Glutamatergic neuron (in vitro differentiated cells): ENCODE measurements around the gene RITA1. TPM values are rescaled to one million over a fixed set of nuclear protein-coding genes. Genes with fewer than 3 reads are reported as not detected.

Experiments
- DNase-seq: peaks from one replicate; pipeline ENCODE4 v3.0.0; 2022
- H3K27ac Mint-ChIP-seq: one replicate; pipeline ENCODE4 v1.8.0; 2020; ENCODE audit warnings: mild to moderate bottlenecking, mixed read lengths, inconsistent platforms; ENCODE audit not compliant: unreplicated experiment
- H3K27me3 Mint-ChIP-seq: one replicate; pipeline ENCODE4 v1.8.0; 2020; ENCODE audit warnings: mild to moderate bottlenecking, moderate library complexity, mixed read lengths, inconsistent platforms; ENCODE audit not compliant: unreplicated experiment
- H3K36me3 Mint-ChIP-seq: one replicate; pipeline ENCODE4 v1.8.0; 2020; ENCODE audit warnings: mild to moderate bottlenecking, mixed read lengths, inconsistent platforms; ENCODE audit not compliant: unreplicated experiment
- H3K4me1 Mint-ChIP-seq: one replicate; pipeline ENCODE4 v1.8.0; 2020; ENCODE audit warnings: mild to moderate bottlenecking, low read depth, mixed read lengths, inconsistent platforms; ENCODE audit not compliant: unreplicated experiment
- H3K4me3 Mint-ChIP-seq: one replicate; pipeline ENCODE4 v1.8.0; 2020; ENCODE audit warnings: mild to moderate bottlenecking, mixed read lengths, inconsistent platforms; ENCODE audit not compliant: unreplicated experiment
- H3K9me3 Mint-ChIP-seq: one replicate; pipeline ENCODE4 v1.8.0; 2020; ENCODE audit warnings: mild to moderate bottlenecking, moderate library complexity, mixed read lengths, inconsistent platforms; ENCODE audit not compliant: unreplicated experiment
- total RNA-seq: library from RNA; stranded (reverse); fragmentation: NEBNext Ultra II Directional; extraction: Animal tissue kit (Norgen Biotek cat#: 25700); gene quantifications from one replicate; pipeline ENCODE4 v1.2.1, GENCODE V29; 2021; ENCODE audit not compliant: unreplicated experiment
- TF ChIP-seq, protein P1 (sequence below): fragments of 200-600 bp; sonication (generic); IDR thresholded peaks from one replicate; pipeline ENCODE4 v1.5.0; 2021; ENCODE audit not compliant: partially characterized antibody, unreplicated experiment

The RITA1 gene
- total RNA-seq, 1 donor from 2014 or later = 6.7 TPM

DNA sequence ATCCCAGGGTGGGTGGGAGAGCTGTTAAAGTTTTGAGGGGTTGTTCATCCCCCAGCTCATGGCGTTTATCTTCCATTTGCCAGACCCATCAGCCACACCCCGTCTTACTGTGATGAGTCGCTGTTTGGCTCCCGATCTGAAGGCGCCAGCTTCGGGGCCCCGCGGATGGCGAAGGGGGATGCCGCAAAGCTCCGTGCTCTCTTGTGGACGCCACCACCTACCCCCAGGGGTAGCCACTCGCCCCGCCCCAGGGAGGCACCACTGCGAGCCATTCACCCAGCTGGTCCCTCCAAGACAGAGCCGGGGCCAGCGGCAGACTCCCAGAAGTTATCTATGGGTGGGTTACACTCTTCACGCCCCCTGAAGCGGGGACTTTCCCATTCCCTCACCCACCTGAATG, 5.7 kb downstream of the RITA1 start:
- Mint-ChIP-seq H3K27ac (no peak overlapping the region), H3K9me3 (peaks cover 2% of the 10 kb centered on the region), H3K4me3 (no peak overlapping the region), H3K4me1 (peaks cover 13% of the 10 kb centered on the region), H3K27me3 (no peaks in the 10 kb centered on the region), H3K36me3 (no peaks in the 10 kb centered on the region)
- TF ChIP-seq, protein P1, sequence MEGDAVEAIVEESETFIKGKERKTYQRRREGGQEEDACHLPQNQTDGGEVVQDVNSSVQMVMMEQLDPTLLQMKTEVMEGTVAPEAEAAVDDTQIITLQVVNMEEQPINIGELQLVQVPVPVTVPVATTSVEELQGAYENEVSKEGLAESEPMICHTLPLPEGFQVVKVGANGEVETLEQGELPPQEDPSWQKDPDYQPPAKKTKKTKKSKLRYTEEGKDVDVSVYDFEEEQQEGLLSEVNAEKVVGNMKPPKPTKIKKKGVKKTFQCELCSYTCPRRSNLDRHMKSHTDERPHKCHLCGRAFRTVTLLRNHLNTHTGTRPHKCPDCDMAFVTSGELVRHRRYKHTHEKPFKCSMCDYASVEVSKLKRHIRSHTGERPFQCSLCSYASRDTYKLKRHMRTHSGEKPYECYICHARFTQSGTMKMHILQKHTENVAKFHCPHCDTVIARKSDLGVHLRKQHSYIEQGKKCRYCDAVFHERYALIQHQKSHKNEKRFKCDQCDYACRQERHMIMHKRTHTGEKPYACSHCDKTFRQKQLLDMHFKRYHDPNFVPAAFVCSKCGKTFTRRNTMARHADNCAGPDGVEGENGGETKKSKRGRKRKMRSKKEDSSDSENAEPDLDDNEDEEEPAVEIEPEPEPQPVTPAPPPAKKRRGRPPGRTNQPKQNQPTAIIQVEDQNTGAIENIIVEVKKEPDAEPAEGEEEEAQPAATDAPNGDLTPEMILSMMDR = no peak
- no peak for DNase-seq

DNA sequence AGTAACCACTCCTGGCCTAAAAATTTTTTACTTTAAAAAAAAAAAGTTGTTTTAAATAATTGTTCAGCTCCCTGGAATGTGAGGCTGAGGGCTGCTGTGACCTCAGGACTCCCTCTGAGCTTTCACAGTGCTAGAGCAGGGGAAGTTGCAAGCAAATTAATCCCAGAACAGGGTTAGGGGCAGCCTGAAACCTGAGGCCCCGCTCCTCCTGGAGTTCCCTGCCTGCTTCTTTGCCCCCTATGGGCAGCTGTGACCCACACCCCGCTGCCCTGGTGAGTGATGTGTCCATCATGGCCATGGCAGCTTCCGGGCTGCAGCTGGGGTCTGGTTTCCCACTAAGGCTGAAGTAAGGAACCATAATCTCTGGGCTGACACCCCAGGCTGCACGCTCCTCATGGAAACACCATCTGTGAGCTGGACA, 9.5 kb downstream of the RITA1 start:
- Mint-ChIP-seq H3K9me3 (no peaks in the 10 kb centered on the region), H3K27me3 (no peaks in the 10 kb centered on the region), H3K4me3 (no peak overlapping the region), H3K4me1 (peaks cover 8% of the 10 kb centered on the region), H3K27ac (no peak overlapping the region), H3K36me3 (no peaks in the 10 kb centered on the region)
- no peak for DNase-seq
- TF ChIP-seq, protein P1 = no peak

DNA sequence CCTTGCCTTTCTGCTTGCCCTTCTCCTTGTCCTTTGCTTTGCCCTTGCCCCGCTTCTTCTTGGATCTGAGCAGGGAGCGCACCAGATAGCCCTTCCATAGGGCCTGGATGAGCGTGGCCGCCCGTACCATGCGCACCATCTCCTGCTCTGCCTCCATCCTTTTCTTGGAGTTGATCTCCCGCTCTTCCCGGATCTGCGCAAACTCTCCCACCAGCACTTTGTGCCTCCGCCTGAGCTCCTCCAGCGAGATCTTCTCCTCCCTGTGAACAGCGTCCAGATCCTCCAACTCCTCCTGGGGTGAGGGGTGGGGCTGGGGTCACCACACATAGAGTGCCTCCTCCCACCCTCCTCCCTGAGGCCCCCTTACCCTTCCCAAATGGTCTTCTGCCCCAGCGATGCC, 10.1 kb downstream of the RITA1 start:
- Mint-ChIP-seq H3K27me3 (no peaks in the 10 kb centered on the region), H3K27ac (no peak overlapping the region), H3K4me1 (peaks cover 6% of the 10 kb centered on the region), H3K9me3 (no peaks in the 10 kb centered on the region), H3K36me3 (no peaks in the 10 kb centered on the region), H3K4me3 (no peak overlapping the region)
- no peak for DNase-seq
- TF ChIP-seq, protein P1 = no peak

DNA sequence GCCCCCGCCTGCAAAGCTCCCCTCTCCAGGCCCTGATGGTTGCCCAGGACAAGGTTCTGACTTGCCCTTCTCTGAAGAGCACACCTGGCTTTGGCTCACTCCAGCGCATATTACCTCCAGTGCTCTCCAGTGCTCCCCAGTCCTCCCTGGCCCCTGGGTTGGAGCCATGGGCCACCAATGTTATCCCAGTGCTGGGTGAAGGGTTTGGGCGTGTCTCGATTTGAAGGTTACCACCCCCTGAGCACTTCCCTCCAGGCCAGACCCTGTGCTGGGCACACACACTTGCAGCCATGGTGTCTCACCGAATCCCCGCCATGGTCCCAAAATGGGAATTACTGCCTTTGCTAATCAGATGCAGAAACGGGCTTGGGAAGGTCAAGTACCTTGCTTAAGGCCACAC, 11.1 kb downstream of the RITA1 start:
- H3K9me3 Mint-ChIP-seq = no peaks in the 10 kb centered on the region
- DNase-seq = no peak
- H3K27ac Mint-ChIP-seq = no peak overlapping the region
- H3K4me3 Mint-ChIP-seq = no peak overlapping the region
- H3K27me3 Mint-ChIP-seq = no peaks in the 10 kb centered on the region
- peaks cover 5% of the 10 kb centered on the region for H3K4me1 Mint-ChIP-seq
- no peaks in the 10 kb centered on the region for H3K36me3 Mint-ChIP-seq
- TF ChIP-seq, protein P1 = no peak

DNA sequence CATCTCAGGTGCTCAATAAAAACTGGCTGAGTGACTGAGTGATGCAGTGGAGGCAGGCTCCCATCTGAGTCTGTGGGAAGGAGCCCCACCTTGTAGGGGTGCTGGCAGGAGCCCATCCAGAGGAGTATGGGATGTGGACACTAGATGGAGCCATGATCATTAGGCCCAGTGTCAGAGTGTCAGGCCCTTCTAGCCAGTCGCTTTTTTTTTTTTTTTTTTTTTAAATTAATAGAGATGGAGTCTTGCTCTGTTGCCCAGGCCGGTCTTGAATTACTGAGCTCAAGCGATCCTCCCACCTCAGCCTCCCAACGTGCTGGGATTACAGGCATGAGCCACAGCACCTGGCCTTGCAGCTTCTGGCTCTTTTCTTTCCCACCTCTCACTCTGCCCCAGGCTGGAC, 11.5 kb downstream of the RITA1 start:
- Mint-ChIP-seq H3K4me1 (peaks cover 6% of the 10 kb centered on the region), H3K27me3 (peaks cover 1% of the 10 kb centered on the region), H3K9me3 (no peaks in the 10 kb centered on the region), H3K36me3 (no peaks in the 10 kb centered on the region), H3K27ac (no peak overlapping the region), H3K4me3 (no peak overlapping the region)
- peak; percentile 57 for DNase-seq
- TF ChIP-seq, protein P1 = peak; percentile 56
